IPS-18a (cell line): Measurements from ENCODE around the gene CACNA1C.

Experiments used
- H3K27ac ChIP-seq: one replicate; pipeline ENCODE4 v1.5.1; 2013; ENCODE audit warnings: low read length
- H3K27me3 ChIP-seq: one replicate; pipeline ENCODE4 v1.6.1; 2013; ENCODE audit warnings: mild to moderate bottlenecking, low read length; ENCODE audit not compliant: control insufficient read depth, insufficient read depth
- H3K36me3 ChIP-seq: one replicate; pipeline ENCODE4 v1.6.1; 2013; ENCODE audit warnings: low read depth, low read length; ENCODE audit not compliant: control insufficient read depth
- H3K4me1 ChIP-seq: one replicate; pipeline ENCODE4 v1.6.1; 2013; ENCODE audit warnings: low read depth, low read length; ENCODE audit not compliant: control insufficient read depth
- H3K4me3 ChIP-seq: one replicate; pipeline ENCODE4 v1.5.1; 2013; ENCODE audit warnings: low read length
- H3K9ac ChIP-seq: one replicate; pipeline ENCODE4 v1.6.1; 2013; ENCODE audit warnings: mild to moderate bottlenecking, low read length, moderate library complexity
- H3K9me3 ChIP-seq: one replicate; pipeline ENCODE4 v1.6.1; 2013; ENCODE audit warnings: low read depth, low read length; ENCODE audit not compliant: control insufficient read depth

The CACNA1C gene

GRCh38 chr12:2360630-2361170 is 307.9 kb downstream of the CACNA1C start:
- Histone ChIP-seq H3K27me3 (no peaks in the 10 kb centered on the region), H3K4me1 (peaks cover 4% of the 10 kb centered on the region), H3K36me3 (no peaks in the 10 kb centered on the region), H3K9ac (no peak overlapping the region), H3K27ac (no peak overlapping the region), H3K9me3 (no peaks in the 10 kb centered on the region), H3K4me3 (no peak overlapping the region)

- Histone ChIP-seq H3K36me3 (no peaks in the 10 kb centered on the region), H3K27me3 (no peaks in the 10 kb centered on the region), H3K9ac (no peak overlapping the region), H3K4me1 (peaks cover 4% of the 10 kb centered on the region), H3K27ac (no peak overlapping the region), H3K4me3 (no peak overlapping the region), H3K9me3 (no peaks in the 10 kb centered on the region)
These were observed 311.2 kb downstream of the CACNA1C start for GRCh38 chr12:2363836-2364609.

DNA sequence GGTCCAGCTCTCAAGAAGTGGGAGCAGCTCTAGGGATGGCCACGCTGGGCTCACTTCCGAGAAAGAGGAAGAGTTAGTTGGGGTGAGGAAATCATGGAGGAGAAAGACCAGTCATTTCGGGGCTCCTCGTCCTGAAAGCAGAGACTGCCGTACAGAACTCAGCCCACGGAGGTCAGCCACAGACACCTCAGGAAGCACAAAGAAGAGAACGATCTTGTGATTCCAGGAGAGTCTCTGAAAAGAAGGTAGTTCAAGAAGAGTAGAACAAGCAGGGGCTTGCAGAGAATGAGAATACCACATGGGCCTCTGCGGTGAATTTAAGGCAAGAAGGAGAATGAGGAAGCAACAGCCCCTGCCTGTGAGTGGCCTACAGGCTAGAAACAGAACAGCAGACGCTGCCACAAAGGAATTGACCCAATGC is 311.9 kb downstream of the CACNA1C start:
- no peaks in the 10 kb centered on the region for H3K27me3 ChIP-seq
- no peaks in the 10 kb centered on the region for H3K9me3 ChIP-seq
- no peaks in the 10 kb centered on the region for H3K36me3 ChIP-seq
- no peak overlapping the region for H3K4me3 ChIP-seq
- no peak overlapping the region for H3K9ac ChIP-seq
- H3K27ac ChIP-seq: no peak overlapping the region
- H3K4me1 ChIP-seq: peaks cover 4% of the 10 kb centered on the region

GRCh38 chr12:2366711-2367110 is 313.9 kb downstream of the CACNA1C start:
- Histone ChIP-seq H3K9ac (no peak overlapping the region), H3K4me3 (no peak overlapping the region), H3K36me3 (no peaks in the 10 kb centered on the region), H3K27ac (no peak overlapping the region), H3K27me3 (no peaks in the 10 kb centered on the region), H3K9me3 (no peaks in the 10 kb centered on the region), H3K4me1 (peaks cover 4% of the 10 kb centered on the region)

DNA sequence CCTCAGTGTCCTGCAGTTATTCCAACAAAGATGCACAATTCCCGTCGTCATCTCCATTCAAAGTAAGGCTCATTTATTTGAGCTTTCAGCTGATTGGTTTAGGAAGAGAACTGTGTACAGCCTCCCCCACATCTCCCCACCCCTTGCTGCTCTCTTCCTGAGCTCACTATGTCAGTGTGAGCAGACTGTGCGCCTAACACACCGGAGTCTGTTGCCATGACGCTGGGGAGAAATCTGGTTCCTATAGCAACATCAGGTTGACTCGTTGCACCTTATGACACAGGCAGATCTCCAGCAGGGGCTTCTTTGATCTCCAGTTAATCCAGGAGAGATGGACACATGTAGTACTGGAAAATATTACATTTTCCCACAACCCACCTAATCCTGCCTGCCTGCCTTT is 319.4 kb downstream of the CACNA1C start:
- Histone ChIP-seq H3K36me3 (no peaks in the 10 kb centered on the region), H3K27me3 (no peaks in the 10 kb centered on the region), H3K27ac (no peak overlapping the region), H3K9me3 (no peaks in the 10 kb centered on the region), H3K4me3 (no peak overlapping the region), H3K9ac (no peak overlapping the region), H3K4me1 (peaks cover 7% of the 10 kb centered on the region)

GRCh38 chr12:2372735-2373134 is 319.9 kb downstream of the CACNA1C start:
- Histone ChIP-seq H3K27me3 (no peaks in the 10 kb centered on the region), H3K4me3 (no peak overlapping the region), H3K4me1 (peaks cover 12% of the 10 kb centered on the region), H3K9ac (no peak overlapping the region), H3K36me3 (no peaks in the 10 kb centered on the region), H3K27ac (no peak overlapping the region), H3K9me3 (no peaks in the 10 kb centered on the region)

GRCh38 chr12:2373307-2373706 is 320.5 kb downstream of the CACNA1C start:
- Histone ChIP-seq H3K4me1 (peaks cover 12% of the 10 kb centered on the region), H3K27ac (no peak overlapping the region), H3K9me3 (no peaks in the 10 kb centered on the region), H3K9ac (no peak overlapping the region), H3K4me3 (no peak overlapping the region), H3K27me3 (no peaks in the 10 kb centered on the region), H3K36me3 (no peaks in the 10 kb centered on the region)

- H3K9ac ChIP-seq: no peak overlapping the region
- H3K27ac ChIP-seq: no peak overlapping the region
- H3K9me3 ChIP-seq: no peaks in the 10 kb centered on the region
- peaks cover 12% of the 10 kb centered on the region for H3K4me1 ChIP-seq
- H3K27me3 ChIP-seq: no peaks in the 10 kb centered on the region
- H3K36me3 ChIP-seq: no peaks in the 10 kb centered on the region
- no peak overlapping the region for H3K4me3 ChIP-seq
These were observed 321.5 kb downstream of the CACNA1C start for GRCh38 chr12:2374092-2374906.

- no peak overlapping the region for H3K27ac ChIP-seq
- no peaks in the 10 kb centered on the region for H3K27me3 ChIP-seq
- H3K4me3 ChIP-seq: no peak overlapping the region
- no peaks in the 10 kb centered on the region for H3K36me3 ChIP-seq
- no peaks in the 10 kb centered on the region for H3K9me3 ChIP-seq
- peaks cover 12% of the 10 kb centered on the region for H3K4me1 ChIP-seq
- no peak overlapping the region for H3K9ac ChIP-seq
These were observed 323.1 kb downstream of the CACNA1C start for GRCh38 chr12:2375871-2376270.

- no peak overlapping the region for H3K9ac ChIP-seq
- peaks cover 12% of the 10 kb centered on the region for H3K4me1 ChIP-seq
- H3K9me3 ChIP-seq: no peaks in the 10 kb centered on the region
- H3K36me3 ChIP-seq: no peaks in the 10 kb centered on the region
- no peak overlapping the region for H3K4me3 ChIP-seq
- H3K27ac ChIP-seq: no peak overlapping the region
- no peaks in the 10 kb centered on the region for H3K27me3 ChIP-seq
These were observed 324.3 kb downstream of the CACNA1C start for GRCh38 chr12:2376908-2377657.

DNA sequence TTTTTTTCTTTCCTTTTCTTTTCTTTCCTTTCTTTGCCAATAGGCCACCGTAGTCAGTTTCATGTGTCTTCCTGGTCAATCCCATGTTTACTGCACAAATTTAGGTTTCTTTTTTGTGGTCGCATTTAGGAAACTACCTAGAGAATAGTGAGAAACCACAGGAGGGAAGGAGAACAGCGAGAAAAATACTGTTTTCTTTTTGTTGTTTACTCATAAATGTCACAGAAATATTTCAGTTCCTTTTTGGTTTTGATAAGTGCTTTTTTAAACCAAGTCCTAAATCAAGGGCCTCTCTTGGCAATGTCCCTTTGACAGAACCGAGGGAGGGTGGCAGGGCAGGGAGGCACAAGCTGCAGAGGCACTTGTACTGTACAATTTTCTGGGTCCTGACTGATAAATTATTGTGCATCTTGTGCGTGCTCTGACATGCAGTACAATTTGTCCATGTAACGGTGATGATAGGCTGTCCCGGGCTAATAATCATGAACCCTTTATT is 326.1 kb downstream of the CACNA1C start:
- Histone ChIP-seq H3K36me3 (no peaks in the 10 kb centered on the region), H3K27me3 (no peaks in the 10 kb centered on the region), H3K4me3 (no peak overlapping the region), H3K27ac (no peak overlapping the region), H3K4me1 (peaks cover 12% of the 10 kb centered on the region), H3K9ac (no peak overlapping the region), H3K9me3 (no peaks in the 10 kb centered on the region)
